HG03108 (cell line): ENCODE results near the gene TMEM11.

Experiments used
- ATAC-seq: cut with Tn5 transposase; IDR thresholded peaks from one replicate; pipeline ENCODE4 v1.9.1; 2021; ENCODE audit warnings: moderate library complexity; ENCODE audit not compliant: unreplicated experiment

Gene TMEM11

DNA sequence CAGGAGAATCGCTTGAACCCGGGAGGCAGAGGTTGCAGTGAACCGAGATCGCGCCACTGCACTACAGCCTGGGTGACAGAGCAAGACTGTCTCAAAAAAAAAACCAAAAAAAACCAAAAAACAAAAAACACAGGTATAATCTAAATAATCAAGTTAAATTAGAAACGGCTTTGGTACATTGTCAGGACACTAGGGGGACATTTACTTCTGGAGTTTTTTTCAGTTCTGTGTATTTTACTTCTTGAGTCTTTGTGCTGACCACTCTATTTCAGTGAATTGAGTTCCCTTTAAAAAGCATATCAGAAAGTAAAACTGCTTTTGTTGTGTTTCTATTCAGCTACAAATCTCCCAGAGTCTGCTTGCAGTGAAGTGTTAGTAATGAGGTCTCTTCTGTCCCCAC is 50.9 kb downstream of the TMEM11 start:
- no peak for ATAC-seq

DNA sequence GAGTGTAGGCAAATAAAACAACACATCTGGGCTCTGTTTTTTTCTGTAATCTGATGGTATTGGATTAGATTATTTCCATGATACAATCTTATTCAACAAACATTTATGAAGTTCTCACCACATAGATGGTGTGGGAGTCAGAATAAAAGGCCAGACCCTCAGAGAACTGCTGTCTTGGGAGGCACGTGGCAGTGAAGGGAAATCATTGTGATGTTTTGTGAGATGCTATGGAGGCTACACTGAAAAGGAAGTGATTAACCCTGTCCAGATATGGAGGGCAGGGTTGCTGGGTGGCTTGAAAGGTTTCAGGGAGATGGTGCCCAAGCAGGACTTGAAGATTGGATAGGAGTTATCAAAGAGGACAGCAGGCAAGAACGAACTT is 51.6 kb downstream of the TMEM11 start:
- no peak for ATAC-seq

DNA sequence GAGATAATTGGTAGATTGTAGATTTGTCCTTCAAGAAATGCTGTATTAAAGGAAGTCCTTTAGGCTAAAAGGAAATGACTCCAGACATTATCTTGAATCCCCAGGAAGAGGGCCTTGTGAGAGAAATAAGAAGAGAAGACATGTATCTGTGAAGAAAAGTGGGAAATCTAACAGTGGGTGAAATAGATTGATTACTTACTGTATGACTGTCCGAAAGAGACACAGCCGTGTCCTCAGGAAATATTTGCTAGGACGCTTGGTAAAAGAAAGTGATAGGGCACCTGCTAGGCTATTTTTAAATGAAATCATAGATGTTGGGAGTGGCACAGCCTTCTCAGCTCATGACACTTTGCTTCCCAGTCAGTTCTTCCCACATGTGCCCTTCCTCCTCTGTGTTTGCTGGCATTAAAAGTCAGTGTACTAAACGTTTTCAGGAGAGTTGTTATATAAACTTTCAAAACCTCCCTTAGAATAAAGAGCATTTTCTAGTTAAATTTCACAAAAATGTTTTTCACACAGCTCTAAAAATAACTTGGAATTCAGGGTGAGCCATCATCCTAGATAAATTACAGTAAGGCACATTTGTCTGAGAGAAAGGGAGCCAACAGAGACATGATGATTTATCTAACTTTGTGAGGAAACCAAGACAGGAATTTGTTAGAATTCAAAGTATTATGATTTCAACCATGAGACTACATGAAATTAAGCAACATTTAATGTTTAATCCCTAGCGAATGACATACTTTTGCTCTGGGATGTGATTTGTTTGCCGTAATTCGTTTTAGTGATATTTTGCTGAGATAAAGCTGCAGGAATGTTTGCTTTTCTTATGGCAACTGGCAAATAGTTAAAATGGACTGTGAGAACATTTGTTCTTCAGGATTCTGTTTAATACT is 52.2 kb downstream of the TMEM11 start:
- ATAC-seq, result no peak

- no peak for ATAC-seq
Measured at GRCh38 chr17:21160401-21160800, 53.6 kb downstream of the TMEM11 start.

DNA sequence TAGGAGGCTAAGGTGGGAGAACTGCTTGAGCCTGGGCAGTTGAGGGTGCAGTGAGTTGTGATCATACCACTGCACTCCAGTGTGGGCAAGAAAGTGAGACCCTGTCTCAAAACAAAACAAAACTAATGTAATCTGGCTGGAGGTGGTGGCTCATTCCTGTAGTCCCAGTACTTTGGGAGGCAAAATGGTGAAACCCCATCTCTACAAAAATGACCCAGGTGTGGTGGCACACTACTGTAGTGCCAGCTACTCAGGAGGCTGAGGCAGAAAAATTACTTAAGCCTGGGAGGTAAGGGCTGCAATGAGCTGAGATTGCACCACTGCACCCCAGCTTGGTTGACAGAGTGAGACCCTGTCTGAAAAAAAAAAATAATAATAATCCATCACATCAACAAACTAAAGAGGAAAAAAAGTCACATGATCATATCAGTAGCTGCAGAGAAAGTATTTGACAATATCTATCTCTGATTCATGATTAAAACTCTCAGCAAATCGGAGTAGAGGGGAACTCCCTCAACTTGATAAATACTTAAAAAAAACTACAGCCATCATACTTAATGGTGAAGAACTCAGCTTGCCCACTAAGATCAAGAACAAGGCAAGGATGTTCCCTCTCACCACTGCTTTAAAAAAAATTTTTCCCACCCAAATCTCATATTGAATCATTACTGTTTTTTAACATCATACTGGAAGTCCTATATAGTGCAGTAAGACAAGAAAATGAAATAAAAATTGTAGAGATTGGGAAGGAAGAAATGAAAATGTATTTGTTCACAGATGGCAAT is 56.2 kb downstream of the TMEM11 start:
- no peak for ATAC-seq

DNA sequence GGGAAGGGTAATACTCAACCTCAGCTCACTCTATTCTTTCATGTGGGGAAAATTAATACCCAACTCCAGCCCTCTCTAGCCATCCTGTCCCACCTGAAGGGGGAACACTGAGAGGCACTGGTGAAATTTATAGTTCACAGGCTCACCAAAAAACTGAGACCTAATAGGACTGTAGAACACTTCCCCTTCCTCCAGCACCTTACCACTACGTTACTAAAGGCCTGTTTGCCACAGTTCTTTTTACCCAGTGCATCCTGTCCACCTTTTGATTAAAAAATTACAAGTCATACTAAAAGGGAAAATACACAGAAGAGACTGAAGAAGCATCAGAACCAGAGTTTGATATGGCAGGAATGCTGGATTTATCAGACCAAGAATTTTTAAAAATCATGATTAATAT is 61.2 kb downstream of the TMEM11 start:
- no peak for ATAC-seq

DNA sequence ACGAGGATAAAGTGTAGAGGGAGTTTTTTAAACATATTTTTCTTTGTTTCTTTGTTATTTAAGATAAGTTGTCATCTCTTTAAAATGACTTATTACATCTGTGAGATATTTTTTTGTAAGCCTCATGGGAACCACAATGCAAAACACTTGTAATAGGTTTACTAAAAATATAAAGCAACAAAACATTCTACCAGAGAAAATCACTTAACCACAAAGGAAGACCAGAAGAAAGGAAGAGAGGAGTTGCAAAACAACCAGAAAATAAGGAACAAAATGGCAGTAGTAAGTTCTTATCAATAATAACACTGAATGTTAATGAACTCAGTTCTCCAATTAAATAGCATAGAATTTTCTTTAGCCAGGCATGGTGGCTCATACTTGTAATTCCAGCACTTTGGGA is 64.3 kb downstream of the TMEM11 start:
- no peak for ATAC-seq
